Measurements from ENCODE around the gene ITGA4.
"Not testable (repeated sequence)": the region's sequence is repeated elsewhere in the genome, so short reads cannot be mapped to it uniquely, and the experiment has no call there.

Gene ITGA4

GRCh38 chr2:181457121-181457740 lies at the start of gene ITGA4:
TSS of gene ITGA4 (plus strand) at chr2:181457386. CDS start at chr2:181457655, 269 bp downstream.
- DNase-seq = peak; percentile 65

GRCh38 chr2:181408861-181409260 lies 48.3 kb upstream of the ITGA4 start:
- DNase-seq = no peak

GRCh38 chr2:181411105-181411849 lies 45.9 kb upstream of the ITGA4 start:
- DNase-seq = peak; percentile 90

- DNase-seq = no peak
These were observed 37.9 kb upstream of the ITGA4 start for GRCh38 chr2:181419129-181419855.

- DNase-seq = no peak
These were observed 36.7 kb upstream of the ITGA4 start for GRCh38 chr2:181420259-181421130.

GRCh38 chr2:181421131-181421458 lies 36.1 kb upstream of the ITGA4 start:
- no peak for DNase-seq

GRCh38 chr2:181421464-181421863 lies 35.7 kb upstream of the ITGA4 start:
- DNase-seq = no peak

- peak; percentile 88 for DNase-seq
These were observed 30.5 kb upstream of the ITGA4 start for GRCh38 chr2:181426672-181427071.

GRCh38 chr2:181430406-181431118 lies 26.6 kb upstream of the ITGA4 start:
- DNase-seq = no peak

- DNase-seq = no peak
These were observed 25.5 kb upstream of the ITGA4 start for GRCh38 chr2:181431674-181432073.

- no peak for DNase-seq
These were observed 18.9 kb upstream of the ITGA4 start for GRCh38 chr2:181438261-181438660.

- DNase-seq = no peak
These were observed 16.8 kb upstream of the ITGA4 start for GRCh38 chr2:181440344-181440743.

GRCh38 chr2:181440919-181441318 lies 16.3 kb upstream of the ITGA4 start:
- no peak for DNase-seq

- DNase-seq = no peak
These were observed 15.5 kb upstream of the ITGA4 start for GRCh38 chr2:181441670-181442069.

- DNase-seq = no peak
These were observed 12.5 kb upstream of the ITGA4 start for GRCh38 chr2:181444654-181445053.

GRCh38 chr2:181446985-181447384 lies 10.2 kb upstream of the ITGA4 start:
- no peak for DNase-seq

- DNase-seq = not testable (repeated sequence)
These were observed 7.9 kb upstream of the ITGA4 start for GRCh38 chr2:181449278-181449677.

- no peak for DNase-seq
These were observed 2.3 kb upstream of the ITGA4 start for GRCh38 chr2:181454686-181455450.

- DNase-seq = no peak
These were observed 496 bp upstream of the ITGA4 start for GRCh38 chr2:181456660-181457120.

- DNase-seq = no peak
These were observed 697 bp downstream of the ITGA4 start for GRCh38 chr2:181457741-181458425.

- no peak for DNase-seq
These were observed 1.7 kb downstream of the ITGA4 start for GRCh38 chr2:181458871-181459270.

All from NCI-H345 (cell line).